ENCODE results near the gene PROSER3.
"Not testable (repeated sequence)": the region's sequence is repeated elsewhere in the genome, so short reads cannot be mapped to it uniquely, and the experiment has no call there.

PROSER3 gene

GRCh38 chr19:35722461-35722860 lies 35.5 kb upstream of the PROSER3 start:
- no peak for DNase-seq (ENCODE audit: low read depth)
- TF ChIP-seq MAX (IDR thresholded peaks at IDR 0.05; ENCODE audit: low read depth, low read length) (no peak), POLR2A (IDR thresholded peaks at IDR 0.05; ENCODE audit: extremely low read depth, insufficient read length) (no peak), MYC (IDR thresholded peaks at IDR 0.05; ENCODE audit: low read depth, low read length) (no peak)
- TF ChIP-seq, protein P1, sequence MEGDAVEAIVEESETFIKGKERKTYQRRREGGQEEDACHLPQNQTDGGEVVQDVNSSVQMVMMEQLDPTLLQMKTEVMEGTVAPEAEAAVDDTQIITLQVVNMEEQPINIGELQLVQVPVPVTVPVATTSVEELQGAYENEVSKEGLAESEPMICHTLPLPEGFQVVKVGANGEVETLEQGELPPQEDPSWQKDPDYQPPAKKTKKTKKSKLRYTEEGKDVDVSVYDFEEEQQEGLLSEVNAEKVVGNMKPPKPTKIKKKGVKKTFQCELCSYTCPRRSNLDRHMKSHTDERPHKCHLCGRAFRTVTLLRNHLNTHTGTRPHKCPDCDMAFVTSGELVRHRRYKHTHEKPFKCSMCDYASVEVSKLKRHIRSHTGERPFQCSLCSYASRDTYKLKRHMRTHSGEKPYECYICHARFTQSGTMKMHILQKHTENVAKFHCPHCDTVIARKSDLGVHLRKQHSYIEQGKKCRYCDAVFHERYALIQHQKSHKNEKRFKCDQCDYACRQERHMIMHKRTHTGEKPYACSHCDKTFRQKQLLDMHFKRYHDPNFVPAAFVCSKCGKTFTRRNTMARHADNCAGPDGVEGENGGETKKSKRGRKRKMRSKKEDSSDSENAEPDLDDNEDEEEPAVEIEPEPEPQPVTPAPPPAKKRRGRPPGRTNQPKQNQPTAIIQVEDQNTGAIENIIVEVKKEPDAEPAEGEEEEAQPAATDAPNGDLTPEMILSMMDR (IDR thresholded peaks at IDR 0.05; ENCODE audit: low read depth, low read length): no peak
- H3K4me3 ChIP-seq (ENCODE audit: low read depth, low read length): no peak overlapping the region

DNA sequence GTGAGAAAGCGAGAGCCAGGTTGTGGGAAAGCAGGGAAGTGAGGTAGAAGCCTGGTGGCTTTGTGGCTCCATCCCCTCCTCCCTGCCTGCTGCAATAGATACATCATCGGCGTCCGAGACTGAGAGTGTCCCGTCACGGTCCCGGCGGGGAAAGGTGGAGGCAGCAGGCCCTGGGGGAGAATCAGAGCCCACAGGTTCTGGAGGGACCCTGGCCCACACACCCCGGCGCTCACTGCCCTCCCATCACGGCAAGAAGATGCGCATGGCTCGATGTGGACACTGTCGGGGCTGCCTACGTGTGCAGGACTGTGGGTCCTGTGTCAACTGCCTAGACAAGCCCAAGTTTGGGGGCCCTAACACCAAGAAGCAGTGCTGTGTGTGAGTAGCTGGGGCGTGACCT lies 35.1 kb upstream of the PROSER3 start:
- DNase-seq (ENCODE audit: low read depth): no peak
- no peak overlapping the region for H3K4me3 ChIP-seq (ENCODE audit: low read depth, low read length)
- TF ChIP-seq MYC (IDR thresholded peaks at IDR 0.05; ENCODE audit: low read depth, low read length) (no peak), POLR2A (IDR thresholded peaks at IDR 0.05; ENCODE audit: extremely low read depth, insufficient read length) (no peak), MAX (IDR thresholded peaks at IDR 0.05; ENCODE audit: low read depth, low read length) (no peak)
- TF ChIP-seq, protein P1 (IDR thresholded peaks at IDR 0.05; ENCODE audit: low read depth, low read length): no peak

DNA sequence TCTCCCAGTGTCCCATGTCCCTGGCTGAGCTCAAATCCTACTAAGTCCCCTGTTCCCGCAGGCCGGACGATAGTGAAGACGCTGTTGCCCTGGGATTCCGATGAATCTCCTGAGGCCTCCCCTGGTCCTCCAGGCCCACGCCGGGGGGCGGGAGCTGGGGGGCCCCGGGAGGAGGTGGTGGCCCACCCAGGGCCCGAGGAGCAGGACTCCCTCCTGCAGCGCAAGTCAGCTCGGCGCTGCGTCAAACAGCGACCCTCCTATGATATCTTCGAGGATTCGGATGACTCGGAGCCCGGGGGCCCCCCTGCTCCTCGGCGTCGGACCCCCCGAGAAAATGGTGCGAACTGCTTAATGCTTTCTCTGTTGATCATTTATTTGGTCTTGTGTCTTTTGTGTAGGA lies 34.3 kb upstream of the PROSER3 start:
- no peak overlapping the region for H3K4me3 ChIP-seq (ENCODE audit: low read depth, low read length)
- no peak for DNase-seq (ENCODE audit: low read depth)
- TF ChIP-seq MYC (IDR thresholded peaks at IDR 0.05; ENCODE audit: low read depth, low read length): no peak

- not testable (repeated sequence) for DNase-seq (ENCODE audit: low read depth); H3K4me3 ChIP-seq (ENCODE audit: low read depth, low read length)
These were observed 33.8 kb upstream of the PROSER3 start for GRCh38 chr19:35724132-35724531.

- DNase-seq (ENCODE audit: low read depth): no peak
- TF ChIP-seq POLR2A (IDR thresholded peaks at IDR 0.05; ENCODE audit: extremely low read depth, insufficient read length) (no peak), MYC (IDR thresholded peaks at IDR 0.05; ENCODE audit: low read depth, low read length) (no peak), MAX (IDR thresholded peaks at IDR 0.05; ENCODE audit: low read depth, low read length) (no peak)
- TF ChIP-seq, protein P1 (IDR thresholded peaks at IDR 0.05; ENCODE audit: low read depth, low read length): no peak
- no peak overlapping the region for H3K4me3 ChIP-seq (ENCODE audit: low read depth, low read length)
These were observed 33.4 kb upstream of the PROSER3 start for GRCh38 chr19:35724560-35724959.

DNA sequence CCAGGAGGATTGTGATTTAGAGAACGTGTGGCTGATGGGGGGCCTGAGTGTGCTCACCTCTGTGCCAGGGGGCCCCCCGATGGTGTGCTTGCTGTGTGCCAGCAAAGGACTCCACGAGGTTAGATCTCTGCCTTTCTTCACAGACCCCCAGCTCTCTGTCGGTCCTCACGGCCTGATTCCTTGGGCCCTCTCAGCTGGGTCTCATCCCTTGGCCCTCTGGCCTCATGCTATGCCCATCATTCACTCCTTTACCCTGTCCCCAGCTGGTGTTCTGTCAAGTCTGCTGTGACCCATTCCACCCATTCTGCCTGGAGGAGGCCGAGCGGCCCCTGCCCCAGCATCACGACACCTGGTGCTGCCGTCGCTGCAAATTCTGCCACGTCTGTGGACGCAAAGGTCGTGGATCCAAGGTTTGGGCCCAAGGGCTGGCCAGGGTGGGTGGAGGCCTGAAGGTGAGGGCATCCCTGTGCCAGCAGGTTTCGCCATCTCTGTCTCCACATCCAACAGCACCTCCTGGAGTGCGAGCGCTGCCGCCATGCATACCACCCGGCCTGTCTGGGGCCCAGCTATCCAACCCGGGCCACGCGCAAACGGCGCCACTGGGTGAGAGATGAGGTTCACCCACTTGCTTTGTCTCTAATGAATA lies 32.6 kb upstream of the PROSER3 start:
- H3K4me3 ChIP-seq (ENCODE audit: low read depth, low read length): no peak overlapping the region
- TF ChIP-seq, protein P1 (IDR thresholded peaks at IDR 0.05; ENCODE audit: low read depth, low read length): no peak
- TF ChIP-seq MAX (IDR thresholded peaks at IDR 0.05; ENCODE audit: low read depth, low read length) (no peak), MYC (IDR thresholded peaks at IDR 0.05; ENCODE audit: low read depth, low read length) (no peak), POLR2A (IDR thresholded peaks at IDR 0.05; ENCODE audit: extremely low read depth, insufficient read length) (no peak)
- no peak for DNase-seq (ENCODE audit: low read depth)

Measured in NB4 (cell line).